SH-SY5Y (cell line): ENCODE results near the gene TRMT13.

ENCODE experiments used
- GATA2 ChIP-seq: IDR thresholded peaks from 2 replicates; pipeline ENCODE4 v1.6.1; 2011; ENCODE audit warnings: mild to moderate bottlenecking, low read depth, low read length
- GATA3 ChIP-seq: IDR thresholded peaks from 2 replicates; pipeline ENCODE4 v1.6.1; 2011; ENCODE audit warnings: low read depth, mild to moderate bottlenecking, low read length, moderate library complexity

Gene TRMT13

GRCh38 chr1:100137602-100138001 lies 4.6 kb downstream of the TRMT13 start:
- TF ChIP-seq GATA2 (no peak), GATA3 (no peak)

- TF ChIP-seq GATA2 = no peak
- no peak for TF ChIP-seq GATA3
Measured at GRCh38 chr1:100141192-100141591, 8.2 kb downstream of the TRMT13 start.

- no peak for TF ChIP-seq GATA2
- no peak for TF ChIP-seq GATA3
Measured at GRCh38 chr1:100142343-100142742, 9.4 kb downstream of the TRMT13 start.

GRCh38 chr1:100145116-100145515 lies 12.2 kb downstream of the TRMT13 start:
- TF ChIP-seq GATA3 = no peak
- no peak for TF ChIP-seq GATA2

- no peak for TF ChIP-seq GATA3
- TF ChIP-seq GATA2 = no peak
Measured at GRCh38 chr1:100146958-100147357, 14.0 kb downstream of the TRMT13 start.

- TF ChIP-seq GATA2 (no peak), GATA3 (no peak)
Measured at GRCh38 chr1:100147875-100148274, 14.9 kb downstream of the TRMT13 start.

GRCh38 chr1:100151679-100152078 lies 18.7 kb downstream of the TRMT13 start:
- TF ChIP-seq GATA2 (no peak), GATA3 (no peak)

GRCh38 chr1:100152271-100152670 lies 19.3 kb downstream of the TRMT13 start:
- TF ChIP-seq GATA2 (no peak), GATA3 (no peak)

GRCh38 chr1:100162881-100163280 lies 29.9 kb downstream of the TRMT13 start:
- TF ChIP-seq GATA2 = no peak
- TF ChIP-seq GATA3 = no peak

GRCh38 chr1:100164216-100164615 lies 31.3 kb downstream of the TRMT13 start:
- no peak for TF ChIP-seq GATA3
- TF ChIP-seq GATA2 = no peak

- TF ChIP-seq GATA3 (no peak), GATA2 (no peak)
Measured at GRCh38 chr1:100164702-100165101, 31.7 kb downstream of the TRMT13 start.

GRCh38 chr1:100168051-100168450 lies 35.1 kb downstream of the TRMT13 start:
- TF ChIP-seq GATA3 (no peak), GATA2 (no peak)

GRCh38 chr1:100177295-100178041 lies 44.5 kb downstream of the TRMT13 start:
- TF ChIP-seq GATA2 = no peak
- TF ChIP-seq GATA3 = no peak

GRCh38 chr1:100178091-100178490 lies 45.1 kb downstream of the TRMT13 start, which contains the start of gene LRRC39:
Gene LRRC39, minus strand, starts transcription at chr1:100178256. Its CDS starts 9,740 bp downstream, at chr1:100168516.
- no peak for TF ChIP-seq GATA3
- no peak for TF ChIP-seq GATA2

- TF ChIP-seq GATA3 (no peak), GATA2 (no peak)
Measured at GRCh38 chr1:100183370-100183769, 50.4 kb downstream of the TRMT13 start.

- TF ChIP-seq GATA3 = no peak
- TF ChIP-seq GATA2 = no peak
Measured at GRCh38 chr1:100184536-100184935, 51.6 kb downstream of the TRMT13 start.

GRCh38 chr1:100187912-100188311 lies 54.9 kb downstream of the TRMT13 start:
- TF ChIP-seq GATA3 (no peak), GATA2 (no peak)
